Astrocyte (in vitro differentiated cells and primary cell): ENCODE results near the gene SPTLC2.

ENCODE experiments used
- EZH2 ChIP-seq: IDR thresholded peaks from 2 replicates; pipeline ENCODE4 v1.6.1; 2012; ENCODE audit warnings: mild to moderate bottlenecking, low read length, inconsistent platforms; ENCODE audit not compliant: insufficient read depth
- TF ChIP-seq, protein P1 (sequence below): IDR thresholded peaks from 2 replicates; pipeline ENCODE4 v1.5.1; 2011; ENCODE audit warnings: low read depth, mild to moderate bottlenecking, inconsistent platforms, low read length, moderate library complexity; ENCODE audit not compliant: insufficient read depth

- TF ChIP-seq, protein P1, sequence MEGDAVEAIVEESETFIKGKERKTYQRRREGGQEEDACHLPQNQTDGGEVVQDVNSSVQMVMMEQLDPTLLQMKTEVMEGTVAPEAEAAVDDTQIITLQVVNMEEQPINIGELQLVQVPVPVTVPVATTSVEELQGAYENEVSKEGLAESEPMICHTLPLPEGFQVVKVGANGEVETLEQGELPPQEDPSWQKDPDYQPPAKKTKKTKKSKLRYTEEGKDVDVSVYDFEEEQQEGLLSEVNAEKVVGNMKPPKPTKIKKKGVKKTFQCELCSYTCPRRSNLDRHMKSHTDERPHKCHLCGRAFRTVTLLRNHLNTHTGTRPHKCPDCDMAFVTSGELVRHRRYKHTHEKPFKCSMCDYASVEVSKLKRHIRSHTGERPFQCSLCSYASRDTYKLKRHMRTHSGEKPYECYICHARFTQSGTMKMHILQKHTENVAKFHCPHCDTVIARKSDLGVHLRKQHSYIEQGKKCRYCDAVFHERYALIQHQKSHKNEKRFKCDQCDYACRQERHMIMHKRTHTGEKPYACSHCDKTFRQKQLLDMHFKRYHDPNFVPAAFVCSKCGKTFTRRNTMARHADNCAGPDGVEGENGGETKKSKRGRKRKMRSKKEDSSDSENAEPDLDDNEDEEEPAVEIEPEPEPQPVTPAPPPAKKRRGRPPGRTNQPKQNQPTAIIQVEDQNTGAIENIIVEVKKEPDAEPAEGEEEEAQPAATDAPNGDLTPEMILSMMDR = no peak
- TF ChIP-seq EZH2 = no peak
Observed at GRCh38 chr14:77613201-77613600, 3.2 kb downstream of the SPTLC2 start.
